ENCODE data around the gene TRIM7.

DNA sequence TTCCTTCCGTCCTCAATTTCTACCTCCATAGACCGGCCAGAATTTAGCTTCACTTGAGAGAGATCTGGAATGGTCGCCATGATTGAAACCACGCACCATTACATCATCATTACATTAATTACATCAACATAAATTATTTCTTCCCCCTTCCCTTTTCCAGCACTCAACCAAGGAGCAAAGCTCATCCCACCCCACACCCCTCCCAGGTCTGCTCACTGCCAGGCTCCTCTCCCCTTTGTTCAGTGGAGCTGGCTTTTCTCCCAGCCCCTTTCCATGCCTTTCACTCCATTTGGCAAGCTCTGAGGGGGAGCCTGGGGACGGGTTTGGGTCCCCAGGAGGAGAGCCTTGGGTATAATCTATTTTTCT is 30.3 kb upstream of the TRIM7 start:
- TF ChIP-seq CTCF (conservative IDR thresholded peaks at IDR 0.05) (no peak), ZFX (IDR thresholded peaks at IDR 0.05) (no peak)

All from C4-2B (cell line).